GM12892 (cell line): ENCODE measurements around the gene NGFR.
"Not testable (repeated sequence)": the region's sequence is repeated elsewhere in the genome, so short reads cannot be mapped to it uniquely, and the experiment has no call there.

Experiments
- POLR2A ChIP-seq: IDR thresholded peaks from 2 replicates; pipeline ENCODE4 v1.6.1; 2011; ENCODE audit warnings: low read depth, low read length, control low read depth
- POLR2AphosphoS5 ChIP-seq: IDR thresholded peaks from 2 replicates; pipeline ENCODE4 v1.6.1; 2011; ENCODE audit warnings: low read depth, low read length, control low read depth

GRCh38 chr17:49502680-49503079, 7.6 kb downstream of the NGFR start:
- TF ChIP-seq POLR2AphosphoS5, POLR2A: not testable (repeated sequence)
